CD4-positive, alpha-beta T cell treated with Interleukin-12 subunit alpha and Interleukin-12 subunit beta, for 1 hour (primary cell): Measurements from ENCODE around the gene GK2.

ENCODE experiments used
- DNase-seq: peaks from one replicate; pipeline ENCODE4 v3.0.0-alpha.2; 2020

Gene GK2

DNA sequence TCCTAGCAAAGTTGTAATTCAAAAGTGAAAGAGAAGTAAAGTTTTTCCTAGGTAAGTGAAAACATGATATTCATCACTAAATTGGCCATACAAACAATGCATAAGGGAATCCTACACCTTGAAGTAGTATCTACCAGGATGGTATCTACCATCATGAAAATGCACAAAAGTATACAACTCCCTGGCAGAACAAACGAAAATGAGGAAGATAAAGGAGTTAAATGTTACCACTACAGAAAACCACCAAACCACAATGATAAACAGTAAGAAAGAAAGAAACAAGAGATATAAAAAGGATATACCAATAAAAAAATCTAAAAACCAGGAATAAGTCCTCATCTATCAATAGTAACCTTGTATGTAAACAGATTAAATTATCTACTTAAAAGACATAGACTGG, 26.9 kb downstream of the GK2 start:
- no peak for DNase-seq

- DNase-seq: no peak
Measured at GRCh38 chr4:79370026-79370425, 38.0 kb downstream of the GK2 start.

DNA sequence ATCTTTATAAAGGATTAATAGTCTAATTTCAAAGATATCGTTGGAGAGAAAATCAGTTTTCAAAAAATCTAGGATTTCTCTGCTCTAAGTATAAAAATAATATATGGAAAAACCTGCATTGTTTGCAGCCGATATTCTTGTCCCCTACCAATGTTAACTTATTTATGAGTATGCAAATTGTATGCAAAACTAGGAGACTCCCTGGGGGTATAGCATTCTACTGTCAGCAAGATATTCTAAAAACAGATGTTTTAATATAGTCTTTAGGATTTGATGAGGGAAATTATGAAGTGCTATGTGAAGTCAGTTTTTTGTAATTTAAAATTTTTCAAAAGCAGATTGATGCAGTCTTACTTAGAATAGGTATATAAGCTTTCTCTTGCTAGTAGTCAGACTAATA, 40.9 kb downstream of the GK2 start:
- no peak for DNase-seq

DNA sequence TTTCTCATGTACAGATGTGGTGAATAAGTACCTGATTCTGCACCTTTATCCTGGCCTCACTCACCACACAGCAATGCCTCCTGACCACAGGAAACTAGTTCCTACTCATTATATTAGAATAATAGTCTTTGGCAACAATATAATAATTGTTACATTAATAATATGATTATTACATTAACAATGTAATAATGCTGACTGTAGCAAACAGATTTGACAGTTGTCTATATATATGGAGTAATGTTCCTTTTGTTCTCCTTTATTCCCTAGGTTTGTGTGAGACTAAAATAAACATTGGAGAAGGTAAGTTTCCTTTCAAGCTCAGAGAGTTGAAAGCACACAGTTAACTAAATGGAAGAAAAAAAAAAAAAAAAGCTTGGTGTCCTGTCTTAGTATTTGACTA, 41.6 kb downstream of the GK2 start:
- no peak for DNase-seq

DNA sequence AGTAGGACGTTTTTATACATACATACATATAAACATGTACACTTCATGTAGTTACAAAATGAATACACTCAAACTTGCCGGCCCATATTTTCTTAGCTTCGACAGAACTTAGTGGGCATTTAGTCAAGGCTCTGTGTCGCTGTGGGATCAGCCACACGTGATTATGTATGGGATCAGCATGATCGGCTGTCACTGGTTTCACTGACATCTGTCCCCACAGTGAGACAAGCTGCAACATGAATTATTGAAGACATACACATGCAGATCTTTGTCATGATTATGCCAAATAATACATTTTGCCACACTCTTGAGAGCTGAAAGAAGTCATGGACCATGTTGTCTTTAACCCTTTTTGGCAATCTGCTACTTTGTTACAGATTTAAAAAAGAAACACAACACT, 44.0 kb downstream of the GK2 start:
- DNase-seq: no peak

GRCh38 chr4:79362626-79363025, 45.4 kb downstream of the GK2 start:
- no peak for DNase-seq

- DNase-seq: no peak
Measured at GRCh38 chr4:79360006-79360405, 48.0 kb downstream of the GK2 start.

GRCh38 chr4:79358438-79358837, 49.6 kb downstream of the GK2 start:
- no peak for DNase-seq

DNA sequence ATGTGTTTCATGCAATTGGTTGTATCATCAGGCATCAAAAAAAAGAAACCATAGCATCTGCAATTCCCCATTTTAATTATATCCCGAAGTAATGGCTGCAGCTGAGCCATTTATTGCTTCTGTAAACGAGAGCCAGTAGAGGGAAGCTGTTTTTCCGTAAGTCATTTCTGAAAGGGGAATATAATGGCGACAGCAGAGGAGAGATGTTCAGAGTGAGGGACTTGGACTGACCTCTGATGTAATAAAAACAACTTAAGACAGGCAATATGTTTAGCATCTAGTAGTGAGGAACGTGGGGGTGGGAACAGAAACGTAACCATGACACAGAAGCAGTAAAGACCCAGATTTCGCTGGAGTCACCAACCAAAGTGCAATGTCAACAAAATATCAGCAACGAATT, 50.7 kb downstream of the GK2 start:
- DNase-seq: no peak
